KMS-11 (cell line): ENCODE measurements around the gene GSTM2.
"Not testable (repeated sequence)": the region's sequence is repeated elsewhere in the genome, so short reads cannot be mapped to it uniquely, and the experiment has no call there.

ENCODE experiments used
- H2AFZ ChIP-seq: fragments of 200-600 bp; sonication (generic); 2 replicates; pipeline ENCODE4 v1.6.1; 2016; ENCODE audit warnings: antibody characterized with exemption, mixed run types, low read depth
- H3K27ac ChIP-seq: fragments of 200-600 bp; sonication (generic); 2 replicates; pipeline ENCODE4 v1.6.1; 2016; ENCODE audit warnings: mild to moderate bottlenecking, mixed run types
- H3K27me3 ChIP-seq: fragments of 200-600 bp; sonication (generic); 2 replicates; pipeline ENCODE4 v1.6.1; 2017; ENCODE audit warnings: mild to moderate bottlenecking, low read depth, mixed run types, moderate library complexity; ENCODE audit not compliant: insufficient read depth
- H3K36me3 ChIP-seq: fragments of 200-600 bp; sonication (generic); 2 replicates; pipeline ENCODE4 v1.6.1; 2017; ENCODE audit warnings: mild to moderate bottlenecking, mixed run types; ENCODE audit not compliant: insufficient read depth
- H3K4me1 ChIP-seq: fragments of 200-600 bp; sonication (generic); 2 replicates; pipeline ENCODE4 v1.6.1; 2016; ENCODE audit warnings: mild to moderate bottlenecking, low read depth, mixed run types; ENCODE audit not compliant: poor library complexity, severe bottlenecking
- H3K4me2 ChIP-seq: fragments of 200-600 bp; sonication (generic); 2 replicates; pipeline ENCODE4 v1.7.0; 2016; ENCODE audit warnings: mild to moderate bottlenecking, mixed run types
- H3K4me3 ChIP-seq: fragments of 200-600 bp; sonication (generic); IDR thresholded peaks from 2 replicates; pipeline ENCODE4 v1.6.1; 2017; ENCODE audit warnings: low read depth, low read length, mixed read lengths; ENCODE audit not compliant: insufficient read depth
- H3K79me2 ChIP-seq: fragments of 200-600 bp; sonication (generic); 2 replicates; pipeline ENCODE4 v1.6.1; 2016; ENCODE audit warnings: low read depth, mixed run types; ENCODE audit not compliant: insufficient read depth
- H3K9ac ChIP-seq: fragments of 200-600 bp; sonication (generic); 2 replicates; pipeline ENCODE4 v1.6.1; 2016; ENCODE audit warnings: mild to moderate bottlenecking, mixed run types
- H4K20me1 ChIP-seq: fragments of 200-600 bp; sonication (generic); 2 replicates; pipeline ENCODE4 v1.6.1; 2016; ENCODE audit warnings: mild to moderate bottlenecking, mixed run types; ENCODE audit not compliant: insufficient read depth
- TF ChIP-seq, protein P1 (sequence below): fragments of 200-600 bp; sonication (generic); conservative IDR thresholded peaks from 2 replicates; pipeline ENCODE4 v1.6.1; 2017; ENCODE audit warnings: low read depth, mild to moderate bottlenecking, antibody characterized with exemption, low read length, moderate library complexity, mixed read lengths

Gene GSTM2

GRCh38 chr1:109671067-109671466, 3.2 kb downstream of the GSTM2 start:
- Histone ChIP-seq H3K4me2 (no peak overlapping the region; the same call in 1 of the 2 replicates), H3K27me3 (no peaks in the 10 kb centered on the region), H3K4me3 (no peak overlapping the region), H3K4me1 (peaks cover 10% of the 10 kb centered on the region), H2AFZ (no peak overlapping the region), H3K79me2 (no peaks in the 10 kb centered on the region), H3K27ac (no peak overlapping the region), H3K9ac (no peak overlapping the region), H3K36me3 (no peaks in the 10 kb centered on the region), H4K20me1 (no peaks in the 10 kb centered on the region)
- TF ChIP-seq, protein P1, sequence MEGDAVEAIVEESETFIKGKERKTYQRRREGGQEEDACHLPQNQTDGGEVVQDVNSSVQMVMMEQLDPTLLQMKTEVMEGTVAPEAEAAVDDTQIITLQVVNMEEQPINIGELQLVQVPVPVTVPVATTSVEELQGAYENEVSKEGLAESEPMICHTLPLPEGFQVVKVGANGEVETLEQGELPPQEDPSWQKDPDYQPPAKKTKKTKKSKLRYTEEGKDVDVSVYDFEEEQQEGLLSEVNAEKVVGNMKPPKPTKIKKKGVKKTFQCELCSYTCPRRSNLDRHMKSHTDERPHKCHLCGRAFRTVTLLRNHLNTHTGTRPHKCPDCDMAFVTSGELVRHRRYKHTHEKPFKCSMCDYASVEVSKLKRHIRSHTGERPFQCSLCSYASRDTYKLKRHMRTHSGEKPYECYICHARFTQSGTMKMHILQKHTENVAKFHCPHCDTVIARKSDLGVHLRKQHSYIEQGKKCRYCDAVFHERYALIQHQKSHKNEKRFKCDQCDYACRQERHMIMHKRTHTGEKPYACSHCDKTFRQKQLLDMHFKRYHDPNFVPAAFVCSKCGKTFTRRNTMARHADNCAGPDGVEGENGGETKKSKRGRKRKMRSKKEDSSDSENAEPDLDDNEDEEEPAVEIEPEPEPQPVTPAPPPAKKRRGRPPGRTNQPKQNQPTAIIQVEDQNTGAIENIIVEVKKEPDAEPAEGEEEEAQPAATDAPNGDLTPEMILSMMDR = no peak

GRCh38 chr1:109673861-109674260, 6.0 kb downstream of the GSTM2 start:
- peaks cover 10% of the 10 kb centered on the region for H3K4me1 ChIP-seq
- not testable (repeated sequence) for H3K4me3 ChIP-seq, H3K36me3 ChIP-seq, H3K9ac ChIP-seq, H3K79me2 ChIP-seq, H4K20me1 ChIP-seq, H3K4me2 ChIP-seq, H2AFZ ChIP-seq, H3K27ac ChIP-seq, H3K27me3 ChIP-seq

- not testable (repeated sequence) for H3K27me3 ChIP-seq, H2AFZ ChIP-seq, H3K79me2 ChIP-seq, H3K4me3 ChIP-seq, H4K20me1 ChIP-seq, H3K9ac ChIP-seq, H3K4me2 ChIP-seq, H3K36me3 ChIP-seq, H3K27ac ChIP-seq, H3K4me1 ChIP-seq
Measured at GRCh38 chr1:109676683-109677381, 9.0 kb downstream of the GSTM2 start.

GRCh38 chr1:109677459-109677858, 9.6 kb downstream of the GSTM2 start:
- Histone ChIP-seq H3K4me2 (no peak overlapping the region), H3K4me3 (no peak overlapping the region), H4K20me1 (no peaks in the 10 kb centered on the region), H3K9ac (no peak overlapping the region), H2AFZ (no peak overlapping the region), H3K79me2 (no peaks in the 10 kb centered on the region), H3K4me1 (no peaks in the 10 kb centered on the region), H3K27me3 (no peaks in the 10 kb centered on the region), H3K27ac (no peak overlapping the region), H3K36me3 (no peaks in the 10 kb centered on the region)
- TF ChIP-seq, protein P1 = no peak

- not testable (repeated sequence) for H3K27ac ChIP-seq, H3K27me3 ChIP-seq, H3K36me3 ChIP-seq, H3K4me3 ChIP-seq, H3K4me2 ChIP-seq, H2AFZ ChIP-seq, H3K4me1 ChIP-seq, H3K79me2 ChIP-seq, H3K9ac ChIP-seq, H4K20me1 ChIP-seq
Measured at GRCh38 chr1:109678637-109679036, 10.8 kb downstream of the GSTM2 start.

- H3K79me2 ChIP-seq, H3K27me3 ChIP-seq, H3K4me2 ChIP-seq, H3K36me3 ChIP-seq, H3K27ac ChIP-seq, H4K20me1 ChIP-seq, H3K4me3 ChIP-seq, H3K9ac ChIP-seq, H2AFZ ChIP-seq, H3K4me1 ChIP-seq: not testable (repeated sequence)
Measured at GRCh38 chr1:109684777-109685176, 16.9 kb downstream of the GSTM2 start.

GRCh38 chr1:109685399-109685798, 17.5 kb downstream of the GSTM2 start:
- H3K36me3 ChIP-seq, H4K20me1 ChIP-seq, H3K4me1 ChIP-seq, H3K79me2 ChIP-seq, H3K4me3 ChIP-seq, H3K4me2 ChIP-seq, H3K9ac ChIP-seq, H3K27ac ChIP-seq, H3K27me3 ChIP-seq, H2AFZ ChIP-seq: not testable (repeated sequence)

- not testable (repeated sequence) for H3K79me2 ChIP-seq, H3K4me1 ChIP-seq, H3K4me3 ChIP-seq, H3K36me3 ChIP-seq, H3K4me2 ChIP-seq, H2AFZ ChIP-seq, H3K27ac ChIP-seq, H4K20me1 ChIP-seq, H3K9ac ChIP-seq, H3K27me3 ChIP-seq
Measured at GRCh38 chr1:109685890-109686289, 18.0 kb downstream of the GSTM2 start.

DNA sequence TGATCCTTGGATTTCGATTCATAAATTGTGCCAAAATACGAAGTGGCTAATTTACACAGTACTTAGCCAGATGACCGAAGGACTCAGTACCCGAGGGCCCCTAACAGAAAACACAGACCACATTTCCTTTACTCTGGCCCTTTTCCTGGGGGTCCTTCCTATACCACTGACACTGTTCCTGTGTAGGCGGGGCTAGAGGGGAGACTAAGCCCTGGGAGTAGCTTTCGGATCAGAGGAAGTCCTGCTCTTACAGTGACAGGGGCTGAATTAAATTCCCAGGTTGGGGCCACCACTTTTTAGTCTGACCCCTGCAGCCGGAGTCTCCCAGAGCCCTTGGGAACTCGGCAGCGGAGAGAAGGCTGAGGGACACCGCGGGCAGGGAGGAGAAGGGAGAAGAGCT, 19.3 kb downstream of the GSTM2 start:
- not testable (repeated sequence) for H3K27me3 ChIP-seq, H2AFZ ChIP-seq, H3K4me1 ChIP-seq, H3K79me2 ChIP-seq, H3K4me3 ChIP-seq, H3K4me2 ChIP-seq, H3K27ac ChIP-seq, H3K36me3 ChIP-seq, H3K9ac ChIP-seq, H4K20me1 ChIP-seq
